Small intestine (tissue), 7 donors: ENCODE data around the gene NCOA3. TPM values are rescaled to one million over a fixed set of nuclear protein-coding genes. Genes with fewer than 3 reads are reported as not detected.

Experiments
- DNase-seq, 2 donors: peaks; one replicate each; pipeline versions ENCODE4 v3.0.0 to v3.0.0-alpha.2; 2013
- FAIRE-seq: peaks from 2 replicates; lab custom pipeline; 2012; peaks lifted over from hg19 to GRCh38; lab: Jason Lieb, UNC
- H3K27ac ChIP-seq, 3 donors: one replicate each; pipeline ENCODE4 v1.5.1; 2013; ENCODE audit warnings: low read length in 2 of 3, mild to moderate bottlenecking in 2 of 3, control low read depth in 1 of 3, inconsistent platforms in 1 of 3, low read depth in 1 of 3, moderate library complexity in 1 of 3
- H3K27me3 ChIP-seq, 3 donors: one replicate each; pipeline ENCODE4 v1.6.1; 2013; ENCODE audit warnings: low read length in 3 of 3, inconsistent platforms in 1 of 3; ENCODE audit not compliant: control insufficient read depth in 3 of 3, insufficient read depth in 3 of 3
- H3K36me3 ChIP-seq, 3 donors: one replicate each; pipeline ENCODE4 v1.6.1; 2013; ENCODE audit warnings: low read length in 3 of 3, inconsistent platforms in 1 of 3, low read depth in 1 of 3, mild to moderate bottlenecking in 1 of 3, moderate library complexity in 1 of 3; ENCODE audit not compliant: control insufficient read depth in 3 of 3, insufficient read depth in 2 of 3
- H3K4me1 ChIP-seq, 3 donors: one replicate each; pipeline ENCODE4 v1.6.1; 2013; ENCODE audit warnings: low read length in 2 of 3, inconsistent platforms in 1 of 3, low read depth in 1 of 3, mild to moderate bottlenecking in 1 of 3, moderate library complexity in 1 of 3; ENCODE audit not compliant: control insufficient read depth in 3 of 3, insufficient read depth in 2 of 3
- H3K4me3 ChIP-seq, 3 donors: one replicate each; pipeline ENCODE4 v1.5.1; 2013; ENCODE audit warnings: low read length in 3 of 3, control low read depth in 1 of 3, inconsistent platforms in 1 of 3, low read depth in 1 of 3, mild to moderate bottlenecking in 1 of 3, moderate library complexity in 1 of 3
- H3K9me3 ChIP-seq, 2 donors: one replicate each; pipeline ENCODE4 v1.6.1; 2013; ENCODE audit warnings: low read depth in 1 of 2, low read length in 1 of 2; ENCODE audit not compliant: control insufficient read depth in 2 of 2, insufficient read depth in 1 of 2
- WGBS, 3 donors: extraction: QIAGEN DNeasy Blood & Tissue Kit; methylation state at CpG; one replicate each; pipeline ENCODE4 v1.1.7; 2013; 5-methylcytosine and 5-hydroxymethylcytosine counted together
- polyA plus RNA-seq, 4 donors: library from polyadenylated mRNA; stranded (reverse) in 3 of 4; unstranded in 1 of 4; fragments of 200-250 nt in 3 of 4; fragments of 120-200 nt in 1 of 4; gene quantifications; one replicate each; pipeline versions ENCODE4 v1.2.1 to v1.2.3, GENCODE V29; 2013
- donor health status: healthy with polysubstance abuse.
- donor health status: control.
- donor health status: control.
- donor health status: Bipolar disorder and iron deficiency.
- donor health status: healthy.

NCOA3 gene
- polyA plus RNA-seq, 4 donors: 3.4 to 14.9 (median 5.1) TPM

DNA sequence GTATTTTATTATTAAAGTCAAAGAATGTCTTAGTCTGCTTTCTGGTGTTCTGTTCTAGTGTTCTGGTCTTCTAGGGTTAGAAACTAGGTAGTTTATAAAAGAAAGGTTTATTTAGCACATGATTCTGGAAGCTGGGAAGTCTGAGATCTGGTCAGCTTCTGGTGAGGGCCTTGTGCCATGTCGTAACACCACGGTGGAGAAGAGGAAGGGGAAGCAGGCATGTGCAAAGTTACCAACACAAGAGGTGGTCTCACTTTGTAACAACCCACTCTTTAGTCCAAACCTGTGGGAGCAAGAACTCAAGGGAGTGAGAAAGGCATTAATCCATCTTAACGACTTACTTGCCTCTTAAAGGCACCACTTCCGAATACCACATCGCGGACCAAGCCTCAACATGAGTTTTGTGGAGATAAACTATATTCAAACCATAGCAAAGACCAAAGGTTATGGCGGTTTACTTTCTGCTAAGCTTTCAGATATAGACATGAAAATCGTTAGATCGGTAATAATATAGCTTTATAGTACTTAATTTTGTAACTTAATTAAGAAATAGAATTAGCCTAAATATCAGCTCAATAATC lies 99.4 kb downstream of the NCOA3 start:
- H3K4me1 ChIP-seq: no peaks in the 10 kb centered on the region
- H3K36me3 ChIP-seq: no peaks in the 10 kb centered on the region
- no peak overlapping the region for H3K27ac ChIP-seq
- H3K4me3 ChIP-seq: no peak overlapping the region
- DNase-seq (no peak), FAIRE-seq (no peak)
- peaks cover 0 to 8% of the 10 kb centered on the region in 2 donors for H3K9me3 ChIP-seq
- WGBS, 3 donors: 86 to 93% (median 91%) methylated on average over 9 of the region's 9 CpGs
- no peaks in the 10 kb centered on the region for H3K27me3 ChIP-seq

GRCh38 chr20:47603260-47603659 lies 101.6 kb downstream of the NCOA3 start:
- Histone ChIP-seq H3K36me3 (no peaks in the 10 kb centered on the region), H3K27ac (no peak overlapping the region), H3K4me1 (peaks cover 0 to 5% (median 0%) of the 10 kb centered on the region in 3 donors), H3K9me3 (peaks cover 0 to 8% of the 10 kb centered on the region in 2 donors), H3K27me3 (no peaks in the 10 kb centered on the region), H3K4me3 (no peak overlapping the region)
- FAIRE-seq (no peak), DNase-seq (no peak)
- WGBS, 3 donors: 95% methylated on average over 9 of the region's 9 CpGs

GRCh38 chr20:47605673-47606413 lies 104.2 kb downstream of the NCOA3 start:
- DNase-seq (no peak), FAIRE-seq (no peak)
- H3K9me3 ChIP-seq: peaks cover 0 to 8% of the 10 kb centered on the region in 2 donors

DNA sequence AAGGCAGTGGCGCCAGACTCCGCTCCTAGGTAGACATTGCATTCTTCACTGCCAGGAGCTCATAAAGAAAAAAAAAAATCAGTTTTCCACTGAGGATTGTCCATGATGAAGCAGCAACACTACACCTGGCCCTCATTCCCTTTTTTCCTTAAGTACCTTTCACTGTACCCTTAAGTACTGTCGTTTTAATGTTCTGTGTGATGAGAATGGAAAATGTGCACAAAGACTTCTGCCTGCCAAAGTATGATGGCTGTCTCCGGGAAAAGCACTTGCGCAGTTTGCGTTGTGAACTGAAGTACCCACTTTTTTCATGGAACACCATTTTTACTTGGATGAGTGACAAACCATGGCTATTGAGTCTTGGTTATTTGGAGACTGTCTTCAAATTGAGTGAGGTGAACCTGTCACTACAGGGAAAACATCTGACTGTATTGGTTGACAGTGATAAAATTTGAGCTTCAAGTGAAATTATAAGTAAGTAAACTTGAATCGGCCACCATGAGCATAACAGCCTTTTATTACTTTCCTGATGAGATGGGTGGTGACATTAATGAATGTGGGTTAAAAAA lies 104.8 kb downstream of the NCOA3 start:
- WGBS, 3 donors: 84 to 92% (median 90%) methylated on average over 7 of the region's 7 CpGs

More at GRCh38 chr20:47605673-47606413, 104.2 kb downstream of the NCOA3 start:
- Histone ChIP-seq H3K27me3 (no peaks in the 10 kb centered on the region), H3K27ac (no peak overlapping the region), H3K4me3 (no peak overlapping the region), H3K36me3 (no peaks in the 10 kb centered on the region), H3K4me1 (peaks cover 0 to 8% (median 2%) of the 10 kb centered on the region in 3 donors)
- WGBS, 3 donors: 75 to 82% (median 79%) methylated on average over 9 of the region's 9 CpGs

DNA sequence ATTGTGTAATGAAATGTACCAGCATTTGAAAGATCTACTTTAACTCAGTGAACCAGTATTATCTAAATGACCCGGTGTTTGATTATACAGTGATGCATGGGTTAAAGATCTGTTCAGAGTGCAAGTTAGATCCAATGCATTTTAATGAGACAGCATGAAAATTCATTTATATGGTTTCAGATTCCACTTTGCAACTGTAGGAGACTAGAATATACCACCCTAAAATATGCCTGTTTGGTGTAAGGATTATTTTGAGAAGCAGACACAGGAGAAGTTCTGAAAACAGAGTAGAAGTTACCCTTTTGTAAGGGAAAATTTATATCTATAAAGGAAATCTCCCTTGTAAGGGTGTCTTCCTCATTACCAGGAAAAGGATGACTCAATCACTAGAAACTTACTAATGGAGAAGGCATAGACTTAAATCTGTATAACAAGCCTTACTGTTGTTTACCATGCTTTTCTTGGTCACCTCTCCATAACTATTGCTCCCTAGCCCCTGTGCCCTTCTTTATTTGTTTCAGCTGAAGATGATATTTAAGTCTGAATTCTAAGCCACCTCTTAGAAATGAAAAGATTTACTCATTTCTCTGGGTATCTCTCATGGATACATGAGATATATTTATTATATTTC lies 105.4 kb downstream of the NCOA3 start:
- Histone ChIP-seq H3K27ac (no peak overlapping the region), H3K27me3 (no peaks in the 10 kb centered on the region), H3K36me3 (peaks cover 0 to 2% (median 0%) of the 10 kb centered on the region in 3 donors), H3K4me3 (no peak overlapping the region), H3K4me1 (peaks cover 0 to 8% (median 2%) of the 10 kb centered on the region in 3 donors), H3K9me3 (peaks cover 0 to 8% of the 10 kb centered on the region in 2 donors)
- DNase-seq: peak in 1 of 2 donors; percentile 69
- WGBS, 3 donors: 7 to 59% (median 38%) methylated on average over 1 of the region's 1 CpG
- FAIRE-seq: no peak

More for the DNA sequence above, 104.8 kb downstream of the NCOA3 start:
- no peak overlapping the region for H3K4me3 ChIP-seq
- H3K9me3 ChIP-seq: peaks cover 0 to 8% of the 10 kb centered on the region in 2 donors
- H3K27ac ChIP-seq: peak overlapping the region in 1 of 3 donors; percentile 61
- no peak for DNase-seq
- no peak for FAIRE-seq
- H3K4me1 ChIP-seq: peaks cover 0 to 8% (median 2%) of the 10 kb centered on the region in 3 donors
- H3K27me3 ChIP-seq: no peaks in the 10 kb centered on the region
- H3K36me3 ChIP-seq: no peaks in the 10 kb centered on the region

DNA sequence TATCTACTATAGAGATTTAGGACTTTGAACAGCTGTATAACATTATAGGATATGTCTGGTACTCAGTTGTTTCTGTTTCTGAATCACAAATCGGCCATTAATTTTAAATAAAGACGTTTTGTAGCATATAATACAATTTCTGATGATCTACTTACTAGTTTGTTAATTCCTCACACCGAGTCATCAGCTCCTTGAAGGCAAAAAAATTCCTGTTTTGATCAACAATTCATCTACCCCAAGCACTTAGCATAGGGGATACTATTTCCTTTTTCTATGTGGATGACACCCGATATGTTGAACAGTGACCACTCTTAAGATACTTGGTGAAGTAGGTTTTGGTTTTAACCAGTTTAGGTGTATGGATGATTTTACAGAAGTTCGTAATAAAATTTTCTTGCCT lies 107.3 kb downstream of the NCOA3 start:
- H3K4me1 ChIP-seq: peaks cover 0 to 8% (median 2%) of the 10 kb centered on the region in 3 donors
- WGBS, 3 donors: 73 to 80% (median 79%) methylated on average over 5 of the region's 5 CpGs
- no peak overlapping the region for H3K4me3 ChIP-seq
- peaks cover 0 to 2% (median 0%) of the 10 kb centered on the region in 3 donors for H3K36me3 ChIP-seq
- no peak overlapping the region for H3K27ac ChIP-seq
- DNase-seq (no peak), FAIRE-seq (no peak)
- H3K27me3 ChIP-seq: no peaks in the 10 kb centered on the region
- H3K9me3 ChIP-seq: no peaks in the 10 kb centered on the region

GRCh38 chr20:47610247-47610944 lies 108.7 kb downstream of the NCOA3 start:
- Histone ChIP-seq H3K4me3 (no peak overlapping the region), H3K36me3 (peaks cover 0 to 2% (median 0%) of the 10 kb centered on the region in 3 donors), H3K9me3 (no peaks in the 10 kb centered on the region), H3K27ac (peak overlapping the region in 1 of 3 donors; percentile 81), H3K4me1 (peaks cover 0 to 8% (median 2%) of the 10 kb centered on the region in 3 donors), H3K27me3 (no peaks in the 10 kb centered on the region)
- DNase-seq: peak; percentile 16 to 52
- WGBS, 3 donors: 67 to 84% (median 67%) methylated on average over 6 of the region's 6 CpGs
- no peak for FAIRE-seq

- no peak for DNase-seq
- Histone ChIP-seq H3K9me3 (no peaks in the 10 kb centered on the region), H3K27me3 (no peaks in the 10 kb centered on the region), H3K4me1 (peaks cover 0 to 8% (median 2%) of the 10 kb centered on the region in 3 donors), H3K36me3 (peaks cover 0 to 2% (median 0%) of the 10 kb centered on the region in 3 donors), H3K4me3 (no peak overlapping the region), H3K27ac (peak overlapping the region in 1 of 3 donors; percentile 38)
- FAIRE-seq: no peak
Observed at GRCh38 chr20:47610945-47611250, 109.2 kb downstream of the NCOA3 start.
